ENCODE measurements around the gene KCNQ5.
"Not testable (repeated sequence)": the region's sequence is repeated elsewhere in the genome, so short reads cannot be mapped to it uniquely, and the experiment has no call there.

The KCNQ5 gene

DNA sequence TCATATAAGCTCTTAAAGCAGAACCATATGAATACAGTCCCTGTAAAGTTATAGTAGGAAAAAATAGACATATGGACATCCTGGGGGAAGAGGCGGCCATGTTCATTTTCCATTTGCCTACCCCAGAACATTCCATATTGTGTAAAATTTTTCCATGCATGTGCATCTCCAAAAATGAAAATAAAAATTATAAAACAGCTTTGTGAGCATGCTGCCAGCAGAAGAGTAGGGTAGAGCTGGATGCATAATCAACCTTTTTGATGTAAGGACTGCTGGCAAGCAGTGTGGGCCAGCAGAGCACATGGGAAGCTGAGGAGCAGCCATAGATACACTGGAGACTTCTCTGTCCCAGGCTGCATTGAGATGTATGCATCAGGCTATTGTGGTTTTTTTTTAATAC is 271.0 kb downstream of the KCNQ5 start:
- no peak for TF ChIP-seq JUND (IDR thresholded peaks at IDR 0.05; ENCODE audit: low read depth)
- in situ Hi-C loops (cut with HindIII; ENCODE audit: low pct_unique_long_range_greater_than_20kb, low sequenced_read_pairs) = no loop called here
- DNase-seq (ENCODE audit: low read depth in 1 of 2, low spot score in 1 of 2) = no peak

DNA sequence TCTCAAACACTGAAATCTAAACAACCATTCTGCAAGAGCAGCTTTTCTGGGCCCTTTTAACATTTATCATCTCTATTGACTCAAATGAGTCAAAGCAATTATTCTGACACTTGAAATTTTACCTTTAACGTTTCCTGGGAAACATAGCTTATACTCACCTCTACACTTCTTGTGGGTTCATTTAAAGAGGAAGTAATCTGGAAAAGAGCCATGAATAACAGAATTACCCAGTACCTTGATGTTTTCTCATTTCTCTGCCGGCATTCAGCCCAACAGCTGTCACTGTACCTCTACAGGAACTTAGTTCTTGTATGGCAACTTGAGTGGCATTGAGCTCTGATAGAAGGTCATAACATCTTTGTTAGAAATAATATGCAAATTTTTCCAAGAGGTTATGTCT is 272.2 kb downstream of the KCNQ5 start:
- no peak for TF ChIP-seq JUND (IDR thresholded peaks at IDR 0.05; ENCODE audit: low read depth)
- no peak for DNase-seq (ENCODE audit: low read depth in 1 of 2, low spot score in 1 of 2)
- in situ Hi-C loops (cut with HindIII; ENCODE audit: low pct_unique_long_range_greater_than_20kb, low sequenced_read_pairs) = no loop called here

DNA sequence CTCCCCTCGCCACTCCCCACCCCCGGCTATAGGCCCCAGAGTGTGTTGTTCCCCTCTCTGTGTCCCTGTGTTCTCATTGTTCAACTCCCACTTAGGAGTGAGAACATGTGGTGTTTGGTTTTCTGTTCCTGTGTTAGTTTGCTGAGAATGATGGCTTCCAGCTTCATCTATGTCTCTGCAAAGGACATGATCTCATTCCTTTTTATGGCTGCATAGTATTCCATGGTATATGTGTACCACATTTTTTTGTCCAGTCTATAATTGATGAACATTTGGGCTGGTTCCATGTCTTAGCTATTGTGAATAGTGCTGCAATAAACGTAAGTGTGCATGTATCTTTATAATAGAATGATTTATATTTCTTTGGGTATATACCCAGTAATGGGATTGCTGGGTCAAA is 276.4 kb downstream of the KCNQ5 start:
- in situ Hi-C loops (cut with HindIII; ENCODE audit: low pct_unique_long_range_greater_than_20kb, low sequenced_read_pairs); DNase-seq (ENCODE audit: low read depth in 1 of 2, low spot score in 1 of 2): not testable (repeated sequence)

DNA sequence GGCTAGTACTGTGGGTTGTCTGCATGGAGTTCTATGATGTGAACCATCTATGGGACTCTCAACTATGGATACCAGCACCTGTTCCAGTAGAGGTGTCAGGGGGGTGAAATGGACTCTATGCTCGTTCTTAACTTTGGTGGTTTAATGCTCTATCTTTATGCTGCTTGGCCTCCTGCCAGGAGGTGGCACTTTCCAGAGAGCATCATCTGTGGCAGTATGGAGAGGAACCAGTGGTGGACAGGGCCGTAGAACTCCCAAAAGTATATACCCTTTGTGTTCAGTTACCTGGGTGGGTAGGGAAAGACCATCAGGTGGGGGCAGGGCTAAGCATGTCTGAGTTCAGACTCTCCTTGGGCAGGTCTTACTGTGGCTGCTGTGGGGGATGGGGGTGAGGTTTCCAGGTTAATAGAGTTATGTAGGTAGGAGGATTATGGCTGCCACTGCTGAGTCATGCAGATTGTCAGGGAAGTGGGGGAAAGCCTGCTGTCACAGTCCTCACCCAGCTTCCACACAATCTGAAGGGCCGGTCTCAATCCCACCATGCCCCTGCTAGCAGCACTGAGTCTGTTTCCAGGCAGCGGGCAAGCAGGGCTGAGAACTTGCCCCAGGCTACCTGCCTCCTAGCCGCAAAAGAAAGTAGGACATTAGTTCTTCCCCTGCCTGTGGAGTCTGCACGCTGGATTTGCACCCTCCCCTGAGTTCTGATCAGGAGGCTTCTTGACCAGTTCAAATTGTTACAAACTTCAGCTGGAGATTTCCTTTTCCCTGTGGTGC is 284.0 kb downstream of the KCNQ5 start:
- in situ Hi-C loops (cut with HindIII; ENCODE audit: low pct_unique_long_range_greater_than_20kb, low sequenced_read_pairs) = no loop called here

DNA sequence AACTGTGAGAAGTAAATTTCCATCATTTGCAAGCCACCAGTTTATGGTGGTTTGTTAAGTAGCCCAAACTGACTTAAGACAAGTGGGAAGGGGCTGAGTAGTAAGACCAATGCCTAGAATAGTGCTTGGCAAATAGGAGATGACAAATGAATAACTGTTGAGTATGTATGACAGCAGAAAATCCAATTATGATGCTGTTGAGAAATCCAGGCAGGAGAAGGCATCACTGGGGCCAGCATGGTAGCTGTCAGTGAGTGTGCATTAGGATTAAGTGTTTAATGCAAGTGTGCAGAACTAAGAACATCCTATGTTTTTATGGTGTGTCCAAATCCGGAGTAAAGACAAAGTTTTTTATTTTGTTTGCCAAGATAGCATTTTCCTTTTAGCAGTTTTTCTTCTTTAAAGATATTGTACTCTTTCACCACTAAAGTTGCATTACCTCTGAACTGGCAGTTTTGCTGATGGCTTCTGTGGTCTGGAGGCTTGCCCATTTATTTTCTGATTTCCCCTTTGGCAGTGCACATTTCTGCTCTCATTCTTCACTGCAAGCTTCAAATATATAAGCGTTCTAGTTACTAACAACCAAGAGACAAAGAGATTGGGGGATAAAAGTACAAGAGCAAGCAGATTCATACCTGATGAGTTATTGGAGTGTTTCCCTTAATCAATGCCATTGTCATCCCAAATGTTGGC is 289.7 kb downstream of the KCNQ5 start:
- no peak for DNase-seq (ENCODE audit: low read depth in 1 of 2, low spot score in 1 of 2)
- TF ChIP-seq JUND (IDR thresholded peaks at IDR 0.05; ENCODE audit: low read depth) = no peak
- in situ Hi-C loops (cut with HindIII; ENCODE audit: low pct_unique_long_range_greater_than_20kb, low sequenced_read_pairs) = no loop called here

More for the DNA sequence above, 284.0 kb downstream of the KCNQ5 start:
- TF ChIP-seq JUND (IDR thresholded peaks at IDR 0.05; ENCODE audit: low read depth) = no peak
- DNase-seq (ENCODE audit: low read depth in 1 of 2, low spot score in 1 of 2) = no peak

DNA sequence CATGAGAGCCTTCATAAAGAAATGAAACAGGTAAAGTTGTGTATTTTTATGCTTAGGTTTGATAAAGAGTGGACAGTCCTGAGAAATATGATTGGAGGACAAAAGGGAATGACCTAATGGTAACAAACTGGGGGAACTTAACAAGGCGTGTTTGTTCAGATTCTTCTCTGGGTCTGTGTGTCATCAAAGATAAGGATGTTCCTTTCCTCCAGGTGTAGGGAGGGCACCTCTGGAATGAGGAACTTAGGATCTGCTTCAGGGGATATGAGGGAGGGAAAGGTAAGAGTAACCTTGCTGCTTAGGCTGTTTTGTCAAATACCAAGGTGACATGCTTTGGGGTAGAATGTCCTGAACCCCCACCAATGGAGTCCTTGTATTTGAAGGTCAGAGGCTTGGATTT is 291.9 kb downstream of the KCNQ5 start:
- TF ChIP-seq JUND (IDR thresholded peaks at IDR 0.05; ENCODE audit: low read depth) = no peak
- in situ Hi-C loops (cut with HindIII; ENCODE audit: low pct_unique_long_range_greater_than_20kb, low sequenced_read_pairs) = no loop called here
- peak in 1 of 2 experiments; percentile 1 for DNase-seq (ENCODE audit: low read depth in 1 of 2, low spot score in 1 of 2)

DNA sequence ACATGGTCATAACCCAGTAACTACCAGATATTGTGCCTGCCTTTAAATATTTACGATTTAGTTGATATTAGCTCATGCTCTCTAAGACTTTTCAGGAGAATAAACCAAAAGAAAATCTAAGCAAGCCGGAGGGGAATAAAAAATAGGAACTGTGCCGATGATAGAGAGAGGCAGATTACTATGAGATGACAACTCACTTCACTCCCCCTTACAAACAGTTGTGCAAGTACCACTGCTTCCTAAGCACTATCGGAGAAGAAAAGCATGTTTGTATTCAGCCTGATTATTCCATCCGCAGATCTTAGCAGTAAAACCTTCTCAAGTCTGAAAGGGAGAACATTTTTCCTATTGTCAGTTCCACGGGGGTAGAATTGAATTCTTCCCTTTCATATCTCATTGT is 294.4 kb downstream of the KCNQ5 start:
- no peak for TF ChIP-seq JUND (IDR thresholded peaks at IDR 0.05; ENCODE audit: low read depth)
- no peak for DNase-seq (ENCODE audit: low read depth in 1 of 2, low spot score in 1 of 2)
- in situ Hi-C loops (cut with HindIII; ENCODE audit: low pct_unique_long_range_greater_than_20kb, low sequenced_read_pairs) = no loop called here

DNA sequence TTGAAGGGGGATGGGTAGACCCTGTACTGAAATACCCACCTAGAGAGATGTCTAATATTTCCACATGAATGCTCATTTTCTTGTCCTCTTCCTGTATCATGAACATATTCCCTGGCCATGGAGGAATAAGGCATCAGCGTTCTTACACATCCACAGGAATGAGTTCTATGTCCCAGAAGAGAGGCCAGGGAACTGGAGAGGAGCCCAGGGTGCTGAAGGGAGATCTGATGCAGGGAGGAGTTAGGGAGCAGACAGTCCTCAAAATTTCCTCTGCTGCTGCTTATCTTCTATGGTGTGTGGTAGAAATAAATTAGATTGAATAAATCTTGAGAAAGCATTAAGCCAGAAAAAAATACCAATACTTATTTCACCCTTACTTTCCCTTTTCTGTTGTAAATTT is 295.0 kb downstream of the KCNQ5 start:
- in situ Hi-C loops (cut with HindIII; ENCODE audit: low pct_unique_long_range_greater_than_20kb, low sequenced_read_pairs) = no loop called here

DNA sequence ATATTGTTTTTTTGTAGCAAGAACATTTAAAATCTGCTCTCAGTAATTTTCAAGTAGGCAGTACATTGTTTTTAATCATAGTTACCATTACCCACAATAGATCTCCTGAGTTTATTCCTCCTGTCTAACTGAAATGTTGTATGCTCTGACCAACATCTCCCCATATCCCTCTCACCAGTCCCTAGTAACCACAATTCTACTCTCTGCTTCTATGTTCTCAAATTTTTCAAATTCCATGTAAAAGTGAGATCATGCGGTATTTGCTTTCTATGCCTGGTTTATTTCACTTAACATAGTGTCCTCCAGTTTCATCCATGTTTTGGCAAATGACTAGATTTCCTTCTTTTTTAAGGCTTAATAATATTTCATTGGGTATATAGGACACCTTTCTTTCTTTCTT is 300.5 kb downstream of the KCNQ5 start:
- no peak for TF ChIP-seq JUND (IDR thresholded peaks at IDR 0.05; ENCODE audit: low read depth)
- DNase-seq (ENCODE audit: low read depth in 1 of 2, low spot score in 1 of 2) = no peak
- in situ Hi-C loops (cut with HindIII; ENCODE audit: low pct_unique_long_range_greater_than_20kb, low sequenced_read_pairs) = no loop called here

More for the DNA sequence above, 295.0 kb downstream of the KCNQ5 start:
- DNase-seq (ENCODE audit: low read depth in 1 of 2, low spot score in 1 of 2) = no peak
- no peak for TF ChIP-seq JUND (IDR thresholded peaks at IDR 0.05; ENCODE audit: low read depth)

DNA sequence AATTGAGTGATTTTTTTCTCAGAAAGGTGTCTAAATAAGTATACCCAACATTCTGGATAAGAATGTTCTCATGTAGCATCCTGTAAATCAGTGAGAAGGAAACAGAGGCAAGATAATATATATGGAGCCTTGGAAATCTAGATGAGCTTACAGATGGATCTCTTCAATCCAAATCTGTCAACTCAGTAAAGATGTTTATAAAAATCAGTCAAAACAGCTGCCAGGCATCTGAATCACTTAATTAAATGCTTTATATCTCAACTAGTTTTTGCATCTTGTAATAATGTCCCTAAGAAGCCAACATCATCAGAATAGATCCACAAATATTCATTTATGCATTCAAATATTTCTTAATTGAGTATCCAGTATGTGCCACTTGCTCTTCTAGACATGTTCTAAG is 303.3 kb downstream of the KCNQ5 start:
- no peak for TF ChIP-seq JUND (IDR thresholded peaks at IDR 0.05; ENCODE audit: low read depth)
- DNase-seq (ENCODE audit: low read depth in 1 of 2, low spot score in 1 of 2) = no peak
- in situ Hi-C loops (cut with HindIII; ENCODE audit: low pct_unique_long_range_greater_than_20kb, low sequenced_read_pairs) = no loop called here

DNA sequence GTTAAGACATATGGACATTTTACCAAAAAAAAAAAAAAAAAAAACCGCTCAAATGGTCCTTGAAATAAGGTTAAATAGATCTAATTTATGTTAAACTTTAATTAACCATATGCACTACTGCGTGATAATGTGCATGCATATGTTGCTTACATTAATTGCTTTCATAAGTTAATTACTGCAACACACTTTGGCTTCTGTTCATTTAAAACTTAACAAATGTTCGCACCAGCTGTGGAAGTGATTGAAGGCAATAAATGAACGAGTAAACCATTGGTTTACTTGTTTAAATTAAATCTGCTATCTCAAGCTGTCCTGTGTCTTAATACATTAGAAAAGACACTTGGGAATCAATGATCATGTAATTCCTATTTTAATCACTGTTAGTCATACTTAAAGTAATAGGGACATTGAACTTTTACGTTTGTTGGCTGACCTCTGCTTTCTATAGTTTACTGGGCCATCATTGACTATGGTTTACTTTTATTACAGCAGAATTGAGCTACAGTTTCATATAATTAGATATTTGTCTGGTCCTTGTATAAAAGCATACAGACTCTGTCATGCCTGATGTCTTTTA is 308.8 kb downstream of the KCNQ5 start:
- in situ Hi-C loops (cut with HindIII; ENCODE audit: low pct_unique_long_range_greater_than_20kb, low sequenced_read_pairs) = no loop called here
- no peak for DNase-seq (ENCODE audit: low read depth in 1 of 2, low spot score in 1 of 2)
- TF ChIP-seq JUND (IDR thresholded peaks at IDR 0.05; ENCODE audit: low read depth) = no peak

DNA sequence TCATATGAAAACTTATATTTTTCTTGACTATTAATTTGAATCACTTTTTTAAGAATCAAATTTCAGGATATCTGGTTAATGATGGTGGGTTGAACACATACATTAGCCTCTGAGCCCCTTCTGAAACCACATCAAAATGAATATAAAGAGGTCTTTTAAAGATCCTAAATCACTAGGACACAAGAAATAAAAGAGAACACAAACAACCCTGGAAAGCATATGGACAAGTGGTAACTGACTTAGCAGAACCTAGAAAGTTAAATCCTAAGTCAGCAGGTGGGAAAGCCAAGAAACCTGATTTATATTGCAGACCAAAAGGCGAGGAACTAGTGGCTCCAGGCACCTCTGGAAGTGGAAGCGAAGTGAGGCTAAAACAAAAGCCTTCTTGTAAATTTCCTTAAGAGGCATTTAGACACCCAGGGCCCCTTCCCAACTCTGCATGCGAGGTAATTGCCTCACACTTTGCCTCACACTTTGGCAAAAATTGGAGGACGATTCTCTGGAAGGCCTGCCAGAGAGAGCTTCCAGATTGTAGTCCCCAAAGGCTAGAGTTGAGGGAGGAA is 309.5 kb downstream of the KCNQ5 start:
- TF ChIP-seq JUND (IDR thresholded peaks at IDR 0.05; ENCODE audit: low read depth) = no peak
- DNase-seq (ENCODE audit: low read depth in 1 of 2, low spot score in 1 of 2) = no peak
- in situ Hi-C loops (cut with HindIII; ENCODE audit: low pct_unique_long_range_greater_than_20kb, low sequenced_read_pairs) = no loop called here

DNA sequence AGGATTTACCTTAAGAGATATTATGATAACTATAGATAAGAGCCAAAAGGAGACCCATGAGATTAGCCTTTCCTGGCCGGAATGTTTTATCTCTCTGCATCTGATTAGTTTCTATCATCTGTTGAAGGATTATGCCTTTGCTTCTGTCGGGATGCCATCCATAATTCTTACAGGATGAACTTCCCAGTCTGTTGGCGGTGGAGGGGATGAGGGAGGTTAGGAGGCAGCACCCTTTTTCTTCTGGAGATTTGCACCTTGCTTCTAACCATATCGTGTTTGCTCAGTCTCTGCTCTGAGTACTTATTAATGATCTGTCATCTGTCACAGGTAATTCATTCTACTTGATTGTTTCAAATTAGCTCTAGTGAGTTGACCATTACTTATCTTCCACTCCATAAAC is 311.4 kb downstream of the KCNQ5 start:
- no peak for DNase-seq (ENCODE audit: low read depth in 1 of 2, low spot score in 1 of 2)
- in situ Hi-C loops (cut with HindIII; ENCODE audit: low pct_unique_long_range_greater_than_20kb, low sequenced_read_pairs) = no loop called here
- no peak for TF ChIP-seq JUND (IDR thresholded peaks at IDR 0.05; ENCODE audit: low read depth)
